KG1 (cell line): ENCODE measurements around the gene NMT1.

Source experiments
- DNase-seq: peaks from one replicate; lab custom pipeline; 2025; lab: John Stamatoyannopoulos, UW

Gene NMT1

GRCh38 chr17:45081047-45081703, 20.1 kb downstream of the NMT1 start:
- DNase-seq, result no peak

- no peak for DNase-seq
Observed at GRCh38 chr17:45086391-45086790, 25.3 kb downstream of the NMT1 start.

GRCh38 chr17:45086865-45087503, 25.9 kb downstream of the NMT1 start:
- no peak for DNase-seq

GRCh38 chr17:45087504-45087975, 26.4 kb downstream of the NMT1 start:
- no peak for DNase-seq

- DNase-seq, result no peak
Observed at GRCh38 chr17:45087978-45088377, 26.9 kb downstream of the NMT1 start.

GRCh38 chr17:45088741-45089140, 27.6 kb downstream of the NMT1 start:
- no peak for DNase-seq

- no peak for DNase-seq
Observed at GRCh38 chr17:45090711-45091110, 29.6 kb downstream of the NMT1 start.

- DNase-seq, result no peak
Observed at GRCh38 chr17:45091778-45092425, 30.8 kb downstream of the NMT1 start.

- DNase-seq, result no peak
Observed at GRCh38 chr17:45092911-45093430, 31.9 kb downstream of the NMT1 start.

GRCh38 chr17:45093444-45094110, 32.5 kb downstream of the NMT1 start:
- DNase-seq, result no peak

- no peak for DNase-seq
Observed at GRCh38 chr17:45096141-45096540, 35.0 kb downstream of the NMT1 start.

GRCh38 chr17:45096926-45097325, 35.8 kb downstream of the NMT1 start:
- no peak for DNase-seq

- no peak for DNase-seq
Observed at GRCh38 chr17:45098081-45098868, 37.2 kb downstream of the NMT1 start.

- peak; percentile 45 for DNase-seq
Observed at GRCh38 chr17:45098869-45099616, 37.9 kb downstream of the NMT1 start.

- no peak for DNase-seq
Observed at GRCh38 chr17:45101546-45101882, 40.4 kb downstream of the NMT1 start.

- DNase-seq, result no peak
Observed at GRCh38 chr17:45101883-45102811, 41.0 kb downstream of the NMT1 start.

- DNase-seq, result no peak
Observed at GRCh38 chr17:45102856-45103255, 41.7 kb downstream of the NMT1 start.

GRCh38 chr17:45103269-45103795, 42.2 kb downstream of the NMT1 start:
- DNase-seq, result no peak

- no peak for DNase-seq
Observed at GRCh38 chr17:45104029-45104428, 42.9 kb downstream of the NMT1 start.

GRCh38 chr17:45104497-45104896, 43.4 kb downstream of the NMT1 start:
- no peak for DNase-seq
